SK-N-SH (cell line): ENCODE measurements around the gene REM1. TPM values are rescaled to one million over a fixed set of nuclear protein-coding genes. Genes with fewer than 3 reads are reported as not detected.
A peak's percentile ranks its signal among the peaks of the same experiment; 100 is the strongest.

Experiments used
- CTCF ChIA-PET: fragments of 300-600, 350-600 bp; formaldehyde crosslinking; extraction: SDS; loops from one replicate; lab custom pipeline; 2021; lab: Yijun Ruan, JAX
- POLR2A ChIA-PET: fragments of 350-600 bp; sonication (Branson Sonifier 250); formaldehyde crosslinking; extraction: SDS; loops from one replicate; lab custom pipeline; 2020; ENCODE audit warnings: antibody characterized with exemption, inconsistent platforms; lab: Yijun Ruan, JAX
- DNase-seq: peaks from one replicate; pipeline ENCODE4 v3.0.0; 2012
- H2AFZ ChIP-seq: fragments of 200-600 bp; sonication (generic); 2 replicates; pipeline ENCODE4 v1.8.1; 2016; ENCODE audit warnings: antibody characterized with exemption, mild to moderate bottlenecking, low read depth
- H3F3A ChIP-seq: fragments of 200-600 bp; sonication (generic); replicated peaks from 2 replicates; pipeline ENCODE3; 2016; ENCODE audit warnings: antibody characterized with exemption, mild to moderate bottlenecking; ENCODE audit not compliant: insufficient read depth
- H3K27ac ChIP-seq, 2 experiments: fragments of 200-500 bp in 1 of 2; fragments of 200-600 bp in 1 of 2; sonication (Bioruptor generic) in 1 of 2; sonication (generic), shearing (Covaris generic) in 1 of 2; 2 replicates each; pipeline versions ENCODE4 v1.5.1 to v1.6.1; 2014 to 2016; ENCODE audit warnings: low read depth in 2 of 2, inconsistent platforms in 1 of 2, low read length in 1 of 2, mild to moderate bottlenecking in 1 of 2, mixed read lengths in 1 of 2
- H3K27me3 ChIP-seq: fragments of 200-600 bp; sonication (generic), shearing (Covaris generic); 2 replicates; pipeline ENCODE4 v1.6.1; 2016; ENCODE audit warnings: mixed run types; ENCODE audit not compliant: insufficient read depth
- H3K36me3 ChIP-seq, 2 experiments: fragments of 200-500 bp in 1 of 2; fragments of 200-600 bp in 1 of 2; sonication (Bioruptor generic) in 1 of 2; sonication (generic) in 1 of 2; replicated peaks in 1 of 2; 2 replicates each; pipeline versions ENCODE3 to v1.5.1; 2014 to 2016; ENCODE audit warnings: low read length in 1 of 2, mild to moderate bottlenecking in 1 of 2; ENCODE audit not compliant: insufficient read depth in 2 of 2, control insufficient read depth in 1 of 2
- H3K4me1 ChIP-seq, 2 experiments: fragments of 200-500 bp in 1 of 2; fragments of 200-600 bp in 1 of 2; sonication (Bioruptor generic) in 1 of 2; sonication (generic), shearing (Covaris generic) in 1 of 2; 2 replicates each; pipeline versions ENCODE4 v1.5.1 to v1.6.1; 2014 to 2016; ENCODE audit warnings: low read depth in 1 of 2, low read length in 1 of 2, mixed run types in 1 of 2; ENCODE audit not compliant: insufficient read depth in 2 of 2, control insufficient read depth in 1 of 2
- H3K4me2 ChIP-seq: fragments of 200-600 bp; sonication (generic), shearing (Covaris generic); 2 replicates; pipeline ENCODE4 v1.6.1; 2017; ENCODE audit warnings: mixed run types
- H3K4me3 ChIP-seq, 2 experiments: fragments of 200-500 bp in 1 of 2; fragments of 200-600 bp in 1 of 2; sonication (Bioruptor generic) in 1 of 2; sonication (generic), shearing (Covaris generic) in 1 of 2; 2 replicates each; pipeline versions ENCODE4 v1.5.1 to v1.8.1; 2014 to 2016; ENCODE audit warnings: low read depth in 2 of 2, inconsistent platforms in 1 of 2, low read length in 1 of 2, mild to moderate bottlenecking in 1 of 2, mixed read lengths in 1 of 2, moderate library complexity in 1 of 2
- H3K79me2 ChIP-seq: fragments of 200-600 bp; sonication (generic); 2 replicates; pipeline ENCODE4 v1.8.1; 2017; ENCODE audit warnings: mild to moderate bottlenecking; ENCODE audit not compliant: insufficient read depth
- H3K9ac ChIP-seq: fragments of 200-600 bp; sonication (generic); 2 replicates; pipeline ENCODE4 v1.6.1; 2017; ENCODE audit warnings: mixed run types
- H3K9me2 ChIP-seq: fragments of 200-600 bp; sonication (generic); 2 replicates; pipeline ENCODE4 v1.6.1; 2017; ENCODE audit warnings: mixed run types
- H3K9me3 ChIP-seq: fragments of 200-600 bp; sonication (generic); 2 replicates; pipeline ENCODE4 v1.6.1; 2017; ENCODE audit warnings: mixed run types, mild to moderate bottlenecking, moderate library complexity
- H4K20me1 ChIP-seq: fragments of 200-600 bp; sonication (generic); 2 replicates; pipeline ENCODE4 v1.6.1; 2017; ENCODE audit warnings: mild to moderate bottlenecking, mixed run types; ENCODE audit not compliant: insufficient read depth
- CTCF ChIP-seq: fragments of 200-600 bp; sonication (generic); IDR thresholded peaks from 2 replicates; pipeline ENCODE4 v1.6.1; 2017; ENCODE audit warnings: antibody characterized with exemption, mild to moderate bottlenecking, moderate library complexity
- ELF1 ChIP-seq: IDR thresholded peaks from 2 replicates; pipeline ENCODE4 v1.4.0; 2012
- EP300 ChIP-seq, 2 experiments: IDR thresholded peaks; 2 replicates each; pipeline versions ENCODE4 v1.4.0 to v1.6.1; 2012; ENCODE audit warnings: borderline replicate concordance in 1 of 2, low read depth in 1 of 2, low read length in 1 of 2
- FOSL2 ChIP-seq: IDR thresholded peaks from 2 replicates; pipeline ENCODE4 v1.4.0; 2012; ENCODE audit warnings: low read depth, mild to moderate bottlenecking, moderate library complexity, borderline replicate concordance
- NFIC ChIP-seq: IDR thresholded peaks from 2 replicates; pipeline ENCODE4 v1.4.0; 2012; ENCODE audit warnings: borderline replicate concordance
- PBX3 ChIP-seq: IDR thresholded peaks from 2 replicates; pipeline ENCODE4; 2012
- TAF1 ChIP-seq: IDR thresholded peaks from 2 replicates; pipeline ENCODE4 v1.6.1; 2012; ENCODE audit warnings: low read depth, mild to moderate bottlenecking, low read length, moderate library complexity, borderline replicate concordance
- TEAD4 ChIP-seq: IDR thresholded peaks from 2 replicates; pipeline ENCODE4 v1.4.0; 2012; ENCODE audit warnings: mild to moderate bottlenecking, borderline replicate concordance; ENCODE audit not compliant: insufficient read depth
- USF1 ChIP-seq: IDR thresholded peaks from 2 replicates; pipeline ENCODE4 v1.4.0; 2012; ENCODE audit warnings: low read depth, borderline replicate concordance
- WGBS: methylation state at CpG from one replicate; pipeline ENCODE4 v1.1.6; 2017; ENCODE audit warnings: low lambda C conversion rate; 5-methylcytosine and 5-hydroxymethylcytosine counted together
- polyA plus RNA-seq, 3 experiments: library from polyadenylated mRNA; depleted of rRNA; stranded (reverse); fragments of >200 nt; gene quantifications; 2 replicates each; pipeline ENCODE4 v1.2.3, GENCODE V29; 2012

The REM1 gene
- polyA plus RNA-seq, 1 of the 3 experiments (the other 2 are of a cell fraction): 7.1 TPM

GRCh38 chr20:31494131-31494530 lies 19.0 kb downstream of the REM1 start:
- CTCF ChIA-PET: interaction anchor here (1.3 to 9.8 kb wide), 2 partner anchors 8 to 9 kb away, joined by 11 to 79 read pairs; no protein-coding TSS in a partner anchor
- TF ChIP-seq USF1: peak; percentile 24; the same call in 1 of the 2 replicates
- TF ChIP-seq NFIC: no peak
- peak; percentile 63 for TF ChIP-seq CTCF
- peak; percentile 51; the same call in 1 of the 2 replicates for TF ChIP-seq TEAD4
- Histone ChIP-seq H3K27ac (no peak overlapping the region), H4K20me1 (no peaks in the 10 kb centered on the region), H3F3A (peaks cover 4% of the 10 kb centered on the region), H3K9me2 (no peaks in the 10 kb centered on the region), H3K4me2 (no peak overlapping the region), H2AFZ (no peak overlapping the region), H3K36me3 (no peaks in the 10 kb centered on the region), H3K27me3 (no peaks in the 10 kb centered on the region), H3K9ac (no peak overlapping the region), H3K4me1 (peaks cover 2 to 5% of the 10 kb centered on the region in 2 experiments; a peak in 2 of 4 replicates), H3K79me2 (no peaks in the 10 kb centered on the region), H3K9me3 (no peaks in the 10 kb centered on the region), H3K4me3 (peak overlapping the region in 1 of 2 experiments; percentile 14; a peak in 1 of 4 replicates)
- no peak for DNase-seq
- WGBS: 53% methylated on average over 2 of the region's 2 CpGs
- POLR2A ChIA-PET: no interaction called here

DNA sequence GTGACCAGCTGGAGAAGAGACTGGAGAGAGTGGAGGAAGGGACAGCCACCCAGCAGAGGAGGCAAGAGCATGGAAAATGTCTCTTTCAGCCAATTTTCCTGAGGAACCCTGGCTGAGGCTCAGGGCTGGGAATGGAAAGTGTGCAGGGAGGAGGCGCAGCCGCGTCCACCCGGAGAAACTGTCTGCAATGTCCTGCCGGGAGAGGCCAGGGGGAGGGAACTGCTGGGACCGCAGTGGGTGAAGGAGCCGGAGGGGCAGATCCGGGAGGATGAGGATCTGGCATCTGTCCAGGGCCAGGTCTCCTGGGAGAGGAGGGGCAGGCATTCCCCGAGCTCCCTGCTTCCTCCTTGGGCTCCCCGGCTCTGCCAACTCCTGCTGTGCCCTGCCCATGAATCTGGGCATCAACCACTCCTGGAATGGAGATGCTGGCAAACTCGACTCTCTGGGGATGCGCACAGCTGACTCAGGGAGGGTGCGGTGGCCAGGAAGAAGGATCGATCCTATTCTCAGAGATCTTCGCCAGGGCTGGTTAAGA lies 21.7 kb downstream of the REM1 start:
- Histone ChIP-seq H3K36me3 (no peaks in the 10 kb centered on the region), H3K9me2 (no peaks in the 10 kb centered on the region), H3K27me3 (no peaks in the 10 kb centered on the region), H4K20me1 (no peaks in the 10 kb centered on the region), H3F3A (peaks cover 4% of the 10 kb centered on the region), H3K4me2 (peak overlapping the region; percentile 68), H3K79me2 (no peaks in the 10 kb centered on the region), H2AFZ (peak overlapping the region; percentile 70), H3K9ac (peak overlapping the region; percentile 49; the same call in 1 of the 2 replicates), H3K27ac (peak overlapping the region in 1 of 2 experiments; percentile 65; a peak in 2 of 4 replicates), H3K4me3 (peak overlapping the region; percentile 9 to 20; a peak in 1 of 4 replicates), H3K9me3 (no peaks in the 10 kb centered on the region), H3K4me1 (peaks cover 2 to 5% of the 10 kb centered on the region in 2 experiments; a peak in 2 of 4 replicates)
- DNase-seq: no peak
- POLR2A ChIA-PET: no interaction called here
- CTCF ChIA-PET: interaction anchor here (1.2 to 1.3 kb wide), 2 partner anchors 14 to 36 kb away, joined by 3 to 4 read pairs; no protein-coding TSS in a partner anchor
- 11% methylated on average over 13 of the region's 15 CpGs for WGBS
- TF ChIP-seq ELF1 (0 out of 2 replicates have a peak, but pooled peaks have one; percentile 27), TAF1 (no peak), FOSL2 (no peak), NFIC (peak; percentile 81), EP300 (IDR thresholded peaks at IDR 0.05; ENCODE audit: borderline replicate concordance in 1 of 2, low read depth in 1 of 2, low read length in 1 of 2) (peak in 1 of 2 experiments; percentile 20; a peak in 1 of 4 replicates), PBX3 (peak; percentile 42)
